A549 (cell line): ENCODE results near the gene SLC22A14.

ENCODE experiments used
- JUN ChIP-seq, 2 experiments: fragments of >200 bp; sonication (Bioruptor Twin); formaldehyde crosslinking; IDR thresholded peaks; 2 replicates in 1 of 2; 3 replicates in 1 of 2; pipeline ENCODE4 v1.6.1; 2016 to 2017
- POLR2A ChIP-seq: IDR thresholded peaks from 2 replicates; pipeline ENCODE4 v1.6.1; 2012; ENCODE audit warnings: mild to moderate bottlenecking, low read length

- TF ChIP-seq JUN (IDR thresholded peaks at IDR 0.05) (no peak), POLR2A (no peak)
These were observed 63.9 kb downstream of the SLC22A14 start for GRCh38 chr3:38345879-38346586.
